Endothelial cell of umbilical vein (primary cell): Measurements from ENCODE around the gene CNOT10. TPM values are rescaled to one million over a fixed set of nuclear protein-coding genes. Genes with fewer than 3 reads are reported as not detected.

Experiments used
- BruUV-seq: library from RNA; stranded (reverse); fragments of 400-500 nt; replicated peaks from 2 replicates; lab custom pipeline; 2021; lab: Mats Ljungman, UMichigan
- CTCF ChIA-PET: fragments of 300-600, 350-600 bp; sonication (Branson Sonifier 250); formaldehyde crosslinking; loops from one replicate; lab custom pipeline; 2021; ENCODE audit warnings: antibody characterized with exemption, inconsistent platforms; lab: Charles Lee
- POLR2A ChIA-PET: fragments of 300-600, 350-600 bp; sonication (Branson Sonifier 250); formaldehyde crosslinking; loops from one replicate; lab custom pipeline; 2021; ENCODE audit warnings: antibody characterized with exemption, inconsistent platforms; lab: Charles Lee
- DNase-seq: peaks from one replicate; pipeline ENCODE4 v3.0.0-alpha.2; 2011; ENCODE audit warnings: low read depth, low spot score
- FAIRE-seq: peaks from 2 replicates; lab custom pipeline; 2011; peaks lifted over from hg19 to GRCh38; lab: Jason Lieb, UNC
- H2AFZ ChIP-seq: 2 replicates; pipeline ENCODE4 v1.6.0; 2012; ENCODE audit warnings: low read depth, low read length, control low read depth, inconsistent platforms
- H3K27ac ChIP-seq: 2 replicates; pipeline ENCODE4 v1.5.1; 2011; ENCODE audit warnings: low read depth, mild to moderate bottlenecking, control low read depth, low read length, moderate library complexity; ENCODE audit not compliant: insufficient read depth
- H3K27me3 ChIP-seq, 2 experiments: 2 replicates each; pipeline versions ENCODE4 v1.6.0 to v1.6.1; 2011; ENCODE audit warnings: low read length in 2 of 2, mixed read lengths in 1 of 2; ENCODE audit not compliant: control insufficient read depth in 2 of 2, insufficient read depth in 2 of 2
- H3K36me3 ChIP-seq, 2 experiments: 2 replicates in 1 of 2; 3 replicates in 1 of 2; pipeline ENCODE4 v1.5.1; 2011; ENCODE audit warnings: low read length in 2 of 2, mild to moderate bottlenecking in 1 of 2, moderate library complexity in 1 of 2; ENCODE audit not compliant: control insufficient read depth in 2 of 2, insufficient read depth in 2 of 2; ENCODE audit errors: extremely low read depth in 1 of 2
- H3K4me1 ChIP-seq: 3 replicates; pipeline ENCODE4 v1.5.1; 2011; ENCODE audit warnings: mild to moderate bottlenecking, low read length; ENCODE audit not compliant: control insufficient read depth, insufficient read depth; ENCODE audit errors: extremely low read depth
- H3K4me2 ChIP-seq: 2 replicates; pipeline ENCODE4 v1.6.1; 2011; ENCODE audit warnings: low read length, control low read depth, mixed read lengths; ENCODE audit not compliant: insufficient read depth
- H3K4me3 ChIP-seq, 3 experiments: fragments of 200-600 bp in 1 of 3; sonication (generic), shearing (Covaris generic) in 1 of 3; replicated peaks in 1 of 3; 2 replicates each; pipeline ENCODE4 v1.5.1; 2011 to 2016; ENCODE audit warnings: control low read depth in 3 of 3, low read length in 3 of 3, mild to moderate bottlenecking in 2 of 3, inconsistent platforms in 1 of 3, low read depth in 1 of 3, moderate library complexity in 1 of 3; ENCODE audit not compliant: insufficient read depth in 1 of 3
- H3K79me2 ChIP-seq: 2 replicates; pipeline ENCODE4 v1.6.0; 2012; ENCODE audit warnings: low read length, inconsistent platforms; ENCODE audit not compliant: control insufficient read depth, insufficient read depth
- H3K9ac ChIP-seq: replicated peaks from 2 replicates; pipeline ENCODE3; 2011; ENCODE audit warnings: low read length, control low read depth; ENCODE audit not compliant: insufficient read depth; ENCODE audit errors: extremely low read depth
- H3K9me1 ChIP-seq: replicated peaks from 3 replicates; pipeline ENCODE4 v1.6.0; 2011; ENCODE audit warnings: mild to moderate bottlenecking, low read length; ENCODE audit not compliant: control insufficient read depth, insufficient read depth; ENCODE audit errors: extremely low read depth
- H3K9me3 ChIP-seq: replicated peaks from 2 replicates; pipeline ENCODE4 v1.5.1; 2012; ENCODE audit warnings: low read length, inconsistent platforms; ENCODE audit not compliant: control insufficient read depth, insufficient read depth
- H4K20me1 ChIP-seq: replicated peaks from 2 replicates; pipeline ENCODE3; 2011; ENCODE audit warnings: mild to moderate bottlenecking, low read length; ENCODE audit not compliant: control insufficient read depth, insufficient read depth; ENCODE audit errors: extremely low read depth
- EZH2 ChIP-seq: IDR thresholded peaks from 2 replicates; pipeline ENCODE4 v1.6.1; 2012; ENCODE audit warnings: borderline replicate concordance, low read depth, mild to moderate bottlenecking, moderate library complexity, low read length, inconsistent platforms; ENCODE audit not compliant: severe bottlenecking
- FOS ChIP-seq: IDR thresholded peaks from 2 replicates; pipeline ENCODE4 v1.6.1; 2011; ENCODE audit warnings: mild to moderate bottlenecking, low read length, moderate library complexity, borderline replicate concordance; ENCODE audit not compliant: insufficient read depth
- GATA2 ChIP-seq: IDR thresholded peaks from 2 replicates; pipeline ENCODE4 v1.7.0; 2011; ENCODE audit warnings: low read depth, mild to moderate bottlenecking, moderate library complexity, mixed read lengths, low read length; ENCODE audit not compliant: insufficient read length, insufficient read depth
- MAX ChIP-seq: IDR thresholded peaks from 2 replicates; pipeline ENCODE4 v1.6.1; 2011; ENCODE audit not compliant: insufficient read depth, insufficient read length
- POLR2A ChIP-seq: IDR thresholded peaks from 2 replicates; pipeline ENCODE4 v1.6.1; 2012; ENCODE audit warnings: low read depth, mild to moderate bottlenecking, control low read depth, low read length
- dilution Hi-C: fragments of 300-500 bp; cut with MboI; formaldehyde crosslinking; loops from one replicate; pipeline ENCODE4 v1.15.0; 2019; ENCODE audit warnings: low sequenced_read_pairs; ENCODE audit not compliant: extremely low pct_ligation_motif_present
- intact Hi-C: fragments of 100-400 bp; cut with micrococcal nuclease; formaldehyde crosslinking; loops from one replicate; pipeline ENCODE4 v1.10.0; 2022
- polyA plus RNA-seq, 4 experiments: library from polyadenylated mRNA; depleted of rRNA in 3 of 4; stranded (reverse) in 3 of 4; unstranded in 1 of 4; fragments of >200 nt; gene quantifications; 2 replicates each; pipeline versions ENCODE4 v1.2.1 to v1.2.3, GENCODE V29; 2011 to 2012; ENCODE audit warnings: missing spikeins in 1 of 4
- total RNA-seq: library from RNA; stranded (reverse); gene quantifications from 2 replicates; pipeline ENCODE4 v1.2.3, GENCODE V29; 2021
- TF ChIP-seq, protein P1 (sequence below), 2 donors: IDR thresholded peaks; 1 replicate in 1 of 2; 2 replicates in 1 of 2; pipeline ENCODE4 v1.5.1; 2011; ENCODE audit warnings: low read length in 2 of 2, mild to moderate bottlenecking in 2 of 2, moderate library complexity in 2 of 2, control low read depth in 1 of 2, inconsistent platforms in 1 of 2, low read depth in 1 of 2; ENCODE audit not compliant: insufficient read depth in 1 of 2; ENCODE audit errors: extremely low read depth in 1 of 2

The CNOT10 gene
- total and polyA plus RNA-seq, 2 donors (not counting 3 experiments of a cell fraction or from before 2014, with no cell fraction given) = 23.6 to 28.6 TPM

DNA sequence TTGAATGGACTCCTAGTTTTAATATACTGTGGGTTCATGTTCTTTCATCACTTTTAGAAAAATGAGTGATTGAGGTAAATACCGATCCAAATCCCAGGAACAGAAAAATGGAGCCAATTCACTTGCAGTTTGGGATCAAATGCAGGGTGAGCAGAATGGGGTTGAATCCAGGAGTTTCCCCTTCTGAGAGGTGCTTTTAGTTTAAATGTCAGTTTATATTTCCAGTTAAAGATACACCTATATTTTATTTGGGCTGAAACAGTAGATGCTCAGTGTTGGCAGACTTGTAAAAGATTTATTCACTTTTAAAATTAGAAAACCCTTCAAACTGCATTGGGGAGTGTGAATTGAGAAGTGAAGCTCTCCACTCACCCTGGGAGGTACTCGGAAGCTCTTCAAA, 135.4 kb downstream of the CNOT10 start:
- FAIRE-seq (no peak), DNase-seq (no peak)
- H3K27me3 ChIP-seq = peaks cover 66 to 78% of the 10 kb centered on the region in 2 experiments
- no peak overlapping the region for H3K27ac ChIP-seq
- dilution Hi-C loops (no loop called here), intact Hi-C loops (no loop called here)
- no peaks in the 10 kb centered on the region for H3K36me3 ChIP-seq
- no peak overlapping the region for H3K9ac ChIP-seq
- no peak overlapping the region for H2AFZ ChIP-seq
- no peaks in the 10 kb centered on the region for H4K20me1 ChIP-seq
- ChIA-PET CTCF (interaction anchor here (0.7 to 1.0 kb wide), 2 partner anchors 15 to 81 kb away, joined by 3 to 4 read pairs; no protein-coding TSS in a partner anchor), POLR2A (no interaction called here)
- no TSS peak for BruUV-seq
- TF ChIP-seq MAX (no peak), POLR2A (no peak), GATA2 (no peak), EZH2 (no peak), FOS (no peak)
- TF ChIP-seq, protein P1, sequence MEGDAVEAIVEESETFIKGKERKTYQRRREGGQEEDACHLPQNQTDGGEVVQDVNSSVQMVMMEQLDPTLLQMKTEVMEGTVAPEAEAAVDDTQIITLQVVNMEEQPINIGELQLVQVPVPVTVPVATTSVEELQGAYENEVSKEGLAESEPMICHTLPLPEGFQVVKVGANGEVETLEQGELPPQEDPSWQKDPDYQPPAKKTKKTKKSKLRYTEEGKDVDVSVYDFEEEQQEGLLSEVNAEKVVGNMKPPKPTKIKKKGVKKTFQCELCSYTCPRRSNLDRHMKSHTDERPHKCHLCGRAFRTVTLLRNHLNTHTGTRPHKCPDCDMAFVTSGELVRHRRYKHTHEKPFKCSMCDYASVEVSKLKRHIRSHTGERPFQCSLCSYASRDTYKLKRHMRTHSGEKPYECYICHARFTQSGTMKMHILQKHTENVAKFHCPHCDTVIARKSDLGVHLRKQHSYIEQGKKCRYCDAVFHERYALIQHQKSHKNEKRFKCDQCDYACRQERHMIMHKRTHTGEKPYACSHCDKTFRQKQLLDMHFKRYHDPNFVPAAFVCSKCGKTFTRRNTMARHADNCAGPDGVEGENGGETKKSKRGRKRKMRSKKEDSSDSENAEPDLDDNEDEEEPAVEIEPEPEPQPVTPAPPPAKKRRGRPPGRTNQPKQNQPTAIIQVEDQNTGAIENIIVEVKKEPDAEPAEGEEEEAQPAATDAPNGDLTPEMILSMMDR (IDR thresholded peaks at IDR 0.05; ENCODE audit: extremely low read depth in 1 of 2, insufficient read depth in 1 of 2, low read depth in 1 of 2, low read length in 2 of 2) = no peak
- H3K4me2 ChIP-seq = no peak overlapping the region
- no peaks in the 10 kb centered on the region for H3K9me1 ChIP-seq
- H3K79me2 ChIP-seq = no peaks in the 10 kb centered on the region
- H3K4me1 ChIP-seq = peaks cover 6% of the 10 kb centered on the region
- no peak overlapping the region for H3K4me3 ChIP-seq
- H3K9me3 ChIP-seq = no peaks in the 10 kb centered on the region
